Pancreas (tissue), 10 donors: ENCODE data around the gene FXN. TPM values are rescaled to one million over a fixed set of nuclear protein-coding genes. Genes with fewer than 3 reads are reported as not detected.
"Not testable (repeated sequence)": the region's sequence is repeated elsewhere in the genome, so short reads cannot be mapped to it uniquely, and the experiment has no call there.

ENCODE experiments used
- ATAC-seq, 4 donors: fragments of 200-7000 bp; cut with Tn5 transposase; one replicate each; pipeline versions ENCODE4 v1.8.0 to v1.9.1; 2020; ENCODE audit warnings: mild to moderate bottlenecking in 4 of 4, moderate library complexity in 4 of 4
- DNase-seq, 6 donors: peaks; one replicate each; pipeline ENCODE4 v3.0.0-alpha.2; 2020
- FAIRE-seq: peaks from 2 replicates; lab custom pipeline; 2012; peaks lifted over from hg19 to GRCh38; lab: Jason Lieb, UNC
- H3K27ac ChIP-seq, 4 donors: fragments of 200-600 bp; sonication (generic); 1 replicate in 3 of 4; 2 replicates in 1 of 4; pipeline versions ENCODE4 v1.5.0 to v1.8.0; 2020
- H3K27me3 ChIP-seq, 4 donors: fragments of 200-600 bp; one replicate each; pipeline ENCODE4 v1.8.0; 2021
- H3K36me3 ChIP-seq, 3 donors: fragments of 200-600 bp; sonication (generic) in 1 of 3; one replicate each; pipeline versions ENCODE4 v1.5.0 to v1.8.0; 2020 to 2021
- H3K4me1 ChIP-seq, 3 donors: fragments of 200-600 bp; one replicate each; pipeline ENCODE4 v1.8.0; 2021
- H3K4me3 ChIP-seq, 4 donors: fragments of 200-600 bp; sonication (generic) in 2 of 4; one replicate each; pipeline versions ENCODE4 v1.5.0 to v1.8.0; 2020 to 2021
- H3K9me3 ChIP-seq, 4 donors: fragments of 200-600 bp; one replicate each; pipeline ENCODE4 v1.8.0; 2021
- CTCF ChIP-seq, 4 donors: fragments of 200-600 bp; sonication (generic) in 3 of 4; IDR thresholded peaks; one replicate each; pipeline versions ENCODE4 v1.5.0 to v1.8.0; 2021; ENCODE audit warnings: antibody characterized with exemption in 4 of 4
- WGBS, 2 donors: extraction: QIAGEN DNeasy Blood & Tissue Kit; methylation state at CpG; one replicate each; pipeline ENCODE4 v1.1.7; 2013; 5-methylcytosine and 5-hydroxymethylcytosine counted together
- intact Hi-C, 3 donors: fragments of 100-400 bp; cut with DNase I; formaldehyde crosslinking; loops; one replicate each; pipeline versions ENCODE4 v1.11.1 to v1.14.2; 2022
- polyA plus RNA-seq, 2 donors: library from polyadenylated mRNA; stranded (reverse); fragments of 200-250 nt; gene quantifications; one replicate each; pipeline ENCODE4 v1.2.3, GENCODE V29; 2013
- total RNA-seq, 6 donors: library from RNA; stranded (reverse); fragmentation: NEBNext Ultra II Directional in 4 of 6; extraction: Animal tissue kit (Norgen Biotek cat#: 25700) in 4 of 6; gene quantifications; one replicate each; pipeline versions ENCODE4 v1.2.1 to v1.2.4, GENCODE V29; 2021 to 2023
- donor health status: healthy with polysubstance abuse.
- donor health status: DM: no; HTN: no; CAD: no; lungs with moderate emphysema.
- donor health status: DM: no; HTN: no; CAD: no.
- donor health status: control.
- donor health status: control.
- donor health status: Bipolar disorder and iron deficiency.
- donor health status: DM: yes; HTN: yes; CAD: no.
- donor health status: DM: no; HTN: no; CAD: no.
- donor health status: DM: no; HTN: no; CAD: no.
- donor health status: DM: yes; HTN: yes; CAD: no.

Gene FXN
- total and polyA plus RNA-seq, 8 donors: 6.2 to 12.0 (median 8.9) TPM

GRCh38 chr9:69089491-69089890, 53.9 kb downstream of the FXN start:
- Histone ChIP-seq H3K36me3 (no peaks in the 10 kb centered on the region), H3K9me3 (no peaks in the 10 kb centered on the region), H3K4me1 (peaks cover 13 to 18% (median 16%) of the 10 kb centered on the region in 3 donors), H3K27me3 (no peaks in the 10 kb centered on the region), H3K4me3 (no peak overlapping the region), H3K27ac (no peak overlapping the region)
- 72 to 76% methylated on average over 9 of the region's 9 CpGs for WGBS, 2 donors
- FAIRE-seq (no peak), ATAC-seq (no peak), DNase-seq (no peak)
- no peak for TF ChIP-seq CTCF (IDR thresholded peaks at IDR 0.05)
- intact Hi-C loops: no loop called here

- ATAC-seq (no peak), DNase-seq (no peak), FAIRE-seq (no peak)
- no peak for TF ChIP-seq CTCF (IDR thresholded peaks at IDR 0.05)
- no peaks in the 10 kb centered on the region for H3K9me3 ChIP-seq
- H3K4me3 ChIP-seq: no peak overlapping the region
- intact Hi-C loops: no loop called here
- peaks cover 13 to 18% (median 16%) of the 10 kb centered on the region in 3 donors for H3K4me1 ChIP-seq
- no peaks in the 10 kb centered on the region for H3K36me3 ChIP-seq
- no peak overlapping the region for H3K27ac ChIP-seq
- H3K27me3 ChIP-seq: no peaks in the 10 kb centered on the region
- WGBS, 2 donors: 47 to 51% methylated on average over 3 to 4 of the region's 4 CpGs
These were observed 54.7 kb downstream of the FXN start for GRCh38 chr9:69090140-69090750.

GRCh38 chr9:69090946-69091345, 55.4 kb downstream of the FXN start:
- peaks cover 13 to 18% (median 16%) of the 10 kb centered on the region in 3 donors for H3K4me1 ChIP-seq
- ATAC-seq: no peak

GRCh38 chr9:69093471-69094103, 58.0 kb downstream of the FXN start:
- DNase-seq: peak in 3 of 6 donors; percentile 29 to 39 (median 34)
- Histone ChIP-seq H3K4me3 (no peak overlapping the region), H3K9me3 (no peaks in the 10 kb centered on the region), H3K36me3 (no peaks in the 10 kb centered on the region), H3K27me3 (no peaks in the 10 kb centered on the region), H3K4me1 (peaks cover 6 to 17% (median 12%) of the 10 kb centered on the region in 3 donors), H3K27ac (peak overlapping the region; percentile 48 to 86 (median 70))
- 31 to 33% methylated on average over 7 of the region's 7 CpGs for WGBS, 2 donors
- TF ChIP-seq CTCF (IDR thresholded peaks at IDR 0.05): no peak
- no peak for FAIRE-seq
- intact Hi-C loops: no loop called here
- ATAC-seq: peak; percentile 82 to 93 (median 91)

More at GRCh38 chr9:69090946-69091345, 55.4 kb downstream of the FXN start:
- no peaks in the 10 kb centered on the region for H3K9me3 ChIP-seq
- intact Hi-C loops: no loop called here
- H3K4me3 ChIP-seq: no peak overlapping the region
- H3K27me3 ChIP-seq: no peaks in the 10 kb centered on the region
- DNase-seq (no peak), FAIRE-seq (no peak)
- TF ChIP-seq CTCF (IDR thresholded peaks at IDR 0.05): no peak
- 90 to 94% methylated on average over 3 of the region's 3 CpGs for WGBS, 2 donors
- H3K36me3 ChIP-seq: no peaks in the 10 kb centered on the region
- H3K27ac ChIP-seq: no peak overlapping the region

- H3K36me3 ChIP-seq, intact Hi-C loops, FAIRE-seq, H3K9me3 ChIP-seq, DNase-seq, H3K27me3 ChIP-seq, ATAC-seq, H3K4me3 ChIP-seq: not testable (repeated sequence)
- peaks cover 6 to 17% (median 12%) of the 10 kb centered on the region in 3 donors for H3K4me1 ChIP-seq
- peak overlapping the region in 2 of 4 donors; percentile 55 to 84 for H3K27ac ChIP-seq
- 94 to 96% methylated on average over 14 of the region's 14 CpGs for WGBS, 2 donors
These were observed 59.0 kb downstream of the FXN start for GRCh38 chr9:69094361-69095135.
